ENCODE results near the gene SPPL2C. TPM values are rescaled to one million over a fixed set of nuclear protein-coding genes. Genes with fewer than 3 reads are reported as not detected.

Gene SPPL2C
- total RNA-seq, 6 donors from 2014 or later, result not detected

- H3K4me1 ChIP-seq, result no peaks in the 10 kb centered on the region
- WGBS, 2 donors, result 64 to 77% methylated on average over 14 of the region's 14 CpGs
- no peak for ATAC-seq (ENCODE audit: low FRiP score in 2 of 2)
Observed at GRCh38 chr17:45869676-45870341, 25.1 kb downstream of the SPPL2C start.

GRCh38 chr17:45870342-45870974, 25.8 kb downstream of the SPPL2C start:
- no peak for ATAC-seq (ENCODE audit: low FRiP score in 2 of 2)
- H3K4me1 ChIP-seq, result no peaks in the 10 kb centered on the region
- no peak overlapping the region for H3K4me3 ChIP-seq
- H3K27ac ChIP-seq, result no peak overlapping the region
- no peaks in the 10 kb centered on the region for H3K9me3 ChIP-seq
- H3K27me3 ChIP-seq, result no peaks in the 10 kb centered on the region
- TF ChIP-seq POLR2AphosphoS5 (IDR thresholded peaks at IDR 0.05) (no peak), CTCF (IDR thresholded peaks at IDR 0.05) (no peak), EP300 (IDR thresholded peaks at IDR 0.05) (no peak), POLR2A (IDR thresholded peaks at IDR 0.05) (no peak)
- 31 to 42% methylated on average over 4 of the region's 4 CpGs for WGBS, 2 donors
- H3K36me3 ChIP-seq, result no peaks in the 10 kb centered on the region
- DNase-seq, result no peak

More at GRCh38 chr17:45869676-45870341, 25.1 kb downstream of the SPPL2C start:
- no peak for TF ChIP-seq EP300 (IDR thresholded peaks at IDR 0.05)
- TF ChIP-seq CTCF (IDR thresholded peaks at IDR 0.05), result no peak
- TF ChIP-seq POLR2AphosphoS5 (IDR thresholded peaks at IDR 0.05), result no peak
- no peak for TF ChIP-seq POLR2A (IDR thresholded peaks at IDR 0.05)
- H3K27me3 ChIP-seq, result no peaks in the 10 kb centered on the region
- H3K27ac ChIP-seq, result no peak overlapping the region
- H3K9me3 ChIP-seq, result no peaks in the 10 kb centered on the region
- DNase-seq, result no peak
- no peaks in the 10 kb centered on the region for H3K36me3 ChIP-seq
- H3K4me3 ChIP-seq, result no peak overlapping the region

DNA sequence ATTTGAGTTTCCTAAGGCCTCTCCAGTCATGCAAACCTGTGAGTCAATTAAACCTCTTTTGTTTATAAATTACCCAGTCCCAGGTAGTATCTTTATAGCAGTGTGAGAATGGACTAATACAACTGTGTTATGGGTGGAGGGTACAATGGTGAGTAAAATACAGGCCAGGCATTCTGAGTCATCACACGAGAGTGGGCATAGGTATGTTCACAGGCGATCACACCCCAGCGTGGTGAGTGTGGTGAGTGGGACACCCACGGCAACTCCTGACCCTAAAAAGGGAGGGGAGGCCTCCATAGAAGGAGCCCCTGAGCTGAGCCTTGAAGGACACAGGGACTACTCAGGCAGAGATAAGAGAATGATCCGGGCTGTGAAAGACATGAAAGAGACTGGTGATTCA, 27.0 kb downstream of the SPPL2C start:
- Histone ChIP-seq H3K9me3 (no peaks in the 10 kb centered on the region), H3K27me3 (no peaks in the 10 kb centered on the region), H3K36me3 (no peaks in the 10 kb centered on the region), H3K4me1 (no peaks in the 10 kb centered on the region), H3K4me3 (no peak overlapping the region), H3K27ac (no peak overlapping the region)
- no peak for TF ChIP-seq CTCF (IDR thresholded peaks at IDR 0.05)
- TF ChIP-seq POLR2AphosphoS5 (IDR thresholded peaks at IDR 0.05), result no peak
- TF ChIP-seq POLR2A (IDR thresholded peaks at IDR 0.05), result no peak
- no peak for TF ChIP-seq EP300 (IDR thresholded peaks at IDR 0.05)
- no peak for ATAC-seq (ENCODE audit: low FRiP score in 2 of 2)
- 68 to 79% methylated on average over 5 of the region's 5 CpGs for WGBS, 2 donors
- DNase-seq, result no peak

- ATAC-seq (ENCODE audit: low FRiP score in 2 of 2) (no peak), DNase-seq (no peak)
- WGBS, 2 donors, result 6 to 9% methylated on average over 6 of the region's 6 CpGs
- Histone ChIP-seq H3K9me3 (no peaks in the 10 kb centered on the region), H3K36me3 (no peaks in the 10 kb centered on the region), H3K27me3 (no peaks in the 10 kb centered on the region), H3K27ac (no peak overlapping the region), H3K4me3 (no peak overlapping the region), H3K4me1 (no peaks in the 10 kb centered on the region)
- no peak for TF ChIP-seq EP300 (IDR thresholded peaks at IDR 0.05)
- TF ChIP-seq CTCF (IDR thresholded peaks at IDR 0.05), result no peak
- no peak for TF ChIP-seq POLR2A (IDR thresholded peaks at IDR 0.05)
- TF ChIP-seq POLR2AphosphoS5 (IDR thresholded peaks at IDR 0.05), result no peak
Observed at GRCh38 chr17:45873728-45874127, 29.0 kb downstream of the SPPL2C start.

- Histone ChIP-seq H3K36me3 (no peaks in the 10 kb centered on the region), H3K27ac (no peak overlapping the region), H3K27me3 (no peaks in the 10 kb centered on the region), H3K9me3 (no peaks in the 10 kb centered on the region), H3K4me1 (no peaks in the 10 kb centered on the region), H3K4me3 (no peak overlapping the region)
- DNase-seq (no peak), ATAC-seq (ENCODE audit: low FRiP score in 2 of 2) (no peak)
- TF ChIP-seq CTCF (IDR thresholded peaks at IDR 0.05) (no peak), POLR2AphosphoS5 (IDR thresholded peaks at IDR 0.05) (no peak), POLR2A (IDR thresholded peaks at IDR 0.05) (no peak), EP300 (IDR thresholded peaks at IDR 0.05) (no peak)
- WGBS, 2 donors, result 37 to 53% methylated on average over 3 of the region's 3 CpGs
Observed at GRCh38 chr17:45874151-45874550, 29.5 kb downstream of the SPPL2C start.
